ENCODE measurements around the gene TAF6. TPM values are rescaled to one million over a fixed set of nuclear protein-coding genes. Genes with fewer than 3 reads are reported as not detected.

Gene TAF6
- total RNA-seq, 1 experiment from 2014 or later, result 47.2 TPM

DNA sequence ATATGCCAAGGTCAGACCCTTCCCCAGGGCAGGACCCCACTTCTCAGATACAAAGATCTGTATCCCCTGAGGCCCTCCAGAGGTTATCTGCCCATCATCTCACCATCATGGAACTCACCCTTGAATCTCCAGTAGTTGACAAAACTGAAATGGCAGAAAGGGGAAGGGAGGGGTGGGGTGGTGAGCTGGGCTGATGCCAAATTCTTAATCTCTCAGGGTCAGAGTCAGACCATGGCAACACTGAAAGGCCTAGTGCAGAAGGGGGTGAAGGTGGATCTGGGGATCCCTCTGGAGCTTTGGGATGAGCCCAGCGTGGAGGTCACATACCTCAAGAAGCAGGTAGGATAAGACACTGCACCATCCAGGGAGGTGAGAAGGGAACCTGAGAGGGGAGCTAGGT lies 3.4 kb upstream of the TAF6 start:
- no peak overlapping the region for H3K27ac Mint-ChIP-seq (ENCODE audit: low read depth, unreplicated experiment)
- no peaks in the 10 kb centered on the region for H3K27me3 Mint-ChIP-seq (ENCODE audit: insufficient read depth, unreplicated experiment)
- DNase-seq (ENCODE audit: unreplicated experiment), result no peak
- BruUV-seq (replicated peaks), result no TSS peak
- H3K4me3 Mint-ChIP-seq (ENCODE audit: unreplicated experiment), result no peak overlapping the region
- TF ChIP-seq, protein P1, sequence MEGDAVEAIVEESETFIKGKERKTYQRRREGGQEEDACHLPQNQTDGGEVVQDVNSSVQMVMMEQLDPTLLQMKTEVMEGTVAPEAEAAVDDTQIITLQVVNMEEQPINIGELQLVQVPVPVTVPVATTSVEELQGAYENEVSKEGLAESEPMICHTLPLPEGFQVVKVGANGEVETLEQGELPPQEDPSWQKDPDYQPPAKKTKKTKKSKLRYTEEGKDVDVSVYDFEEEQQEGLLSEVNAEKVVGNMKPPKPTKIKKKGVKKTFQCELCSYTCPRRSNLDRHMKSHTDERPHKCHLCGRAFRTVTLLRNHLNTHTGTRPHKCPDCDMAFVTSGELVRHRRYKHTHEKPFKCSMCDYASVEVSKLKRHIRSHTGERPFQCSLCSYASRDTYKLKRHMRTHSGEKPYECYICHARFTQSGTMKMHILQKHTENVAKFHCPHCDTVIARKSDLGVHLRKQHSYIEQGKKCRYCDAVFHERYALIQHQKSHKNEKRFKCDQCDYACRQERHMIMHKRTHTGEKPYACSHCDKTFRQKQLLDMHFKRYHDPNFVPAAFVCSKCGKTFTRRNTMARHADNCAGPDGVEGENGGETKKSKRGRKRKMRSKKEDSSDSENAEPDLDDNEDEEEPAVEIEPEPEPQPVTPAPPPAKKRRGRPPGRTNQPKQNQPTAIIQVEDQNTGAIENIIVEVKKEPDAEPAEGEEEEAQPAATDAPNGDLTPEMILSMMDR (IDR thresholded peaks at IDR 0.05; ENCODE audit: unreplicated experiment), result no peak
- H3K4me1 Mint-ChIP-seq (ENCODE audit: insufficient read depth, unreplicated experiment), result peaks cover 7% of the 10 kb centered on the region
- CTCF ChIA-PET, result no interaction called here
- intact Hi-C loops (cut with micrococcal nuclease), result no loop called here
- POLR2A ChIA-PET, result interaction anchor here (0.6 to 5.3 kb wide), 3 partner anchors 21 to 51 kb away, joined by 3 to 47 read pairs (median 3); partner anchors contain the start of genes AP4M1 and MCM7
- no peaks in the 10 kb centered on the region for H3K9me3 Mint-ChIP-seq (ENCODE audit: unreplicated experiment)
- peaks cover 5% of the 10 kb centered on the region for H3K36me3 Mint-ChIP-seq (ENCODE audit: insufficient read depth, unreplicated experiment)

DNA sequence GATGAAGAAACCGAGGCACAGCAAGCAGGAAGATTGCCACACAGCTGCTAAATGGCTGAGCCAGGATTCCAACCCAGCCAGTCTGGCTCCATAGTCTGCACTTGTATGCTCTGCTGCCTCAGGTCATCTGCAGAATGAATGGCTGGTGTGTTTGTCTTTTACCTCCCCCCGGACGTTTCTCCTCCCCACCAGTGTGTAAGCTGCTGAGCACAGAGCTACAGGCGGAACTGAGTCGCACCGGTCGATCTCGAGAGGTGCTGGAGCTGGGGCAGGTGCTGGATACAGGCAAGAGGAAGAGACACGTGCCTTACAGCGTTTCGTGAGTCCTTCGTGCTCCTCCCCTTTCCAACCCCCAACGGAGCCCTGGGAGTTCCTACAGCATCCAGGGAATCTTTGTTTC lies 2.9 kb upstream of the TAF6 start:
- Mint-ChIP-seq H3K27ac (ENCODE audit: low read depth, unreplicated experiment) (no peak overlapping the region), H3K4me1 (ENCODE audit: insufficient read depth, unreplicated experiment) (peaks cover 7% of the 10 kb centered on the region), H3K9me3 (ENCODE audit: unreplicated experiment) (no peaks in the 10 kb centered on the region), H3K27me3 (ENCODE audit: insufficient read depth, unreplicated experiment) (no peaks in the 10 kb centered on the region), H3K36me3 (ENCODE audit: insufficient read depth, unreplicated experiment) (peaks cover 5% of the 10 kb centered on the region), H3K4me3 (ENCODE audit: unreplicated experiment) (no peak overlapping the region)
- DNase-seq (ENCODE audit: unreplicated experiment), result no peak
- TF ChIP-seq, protein P1 (IDR thresholded peaks at IDR 0.05; ENCODE audit: unreplicated experiment), result no peak
- intact Hi-C loops (cut with micrococcal nuclease), result no loop called here
- no TSS peak for BruUV-seq (replicated peaks)
- ChIA-PET CTCF (no interaction called here), POLR2A (interaction anchor here (0.6 to 5.3 kb wide), 3 partner anchors 8 to 50 kb away, joined by 3 to 47 read pairs (median 3); partner anchors contain the start of genes AP4M1 and MCM7)

DNA sequence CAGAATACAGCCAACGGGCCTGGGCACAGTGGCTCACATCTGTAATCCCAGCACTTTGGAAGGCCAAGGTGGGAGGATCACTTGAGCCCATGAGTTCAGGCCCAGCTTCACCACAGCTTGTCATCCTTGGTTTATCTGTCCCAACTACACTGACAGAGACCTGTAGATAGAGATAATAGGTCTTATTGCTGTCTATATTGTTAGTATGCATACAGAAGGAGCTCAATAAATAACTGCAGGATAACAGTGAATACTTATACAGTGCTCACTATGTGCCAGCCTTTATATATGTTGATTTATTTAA lies 1.5 kb upstream of the TAF6 start:
- CTCF ChIA-PET, result interaction anchor here (0.7 kb wide), 1 partner anchor 23 kb away, joined by 3 read pairs; no protein-coding TSS in a partner anchor
- Mint-ChIP-seq H3K27me3 (ENCODE audit: insufficient read depth, unreplicated experiment) (no peaks in the 10 kb centered on the region), H3K27ac (ENCODE audit: low read depth, unreplicated experiment) (peak overlapping the region; percentile 9)

DNA sequence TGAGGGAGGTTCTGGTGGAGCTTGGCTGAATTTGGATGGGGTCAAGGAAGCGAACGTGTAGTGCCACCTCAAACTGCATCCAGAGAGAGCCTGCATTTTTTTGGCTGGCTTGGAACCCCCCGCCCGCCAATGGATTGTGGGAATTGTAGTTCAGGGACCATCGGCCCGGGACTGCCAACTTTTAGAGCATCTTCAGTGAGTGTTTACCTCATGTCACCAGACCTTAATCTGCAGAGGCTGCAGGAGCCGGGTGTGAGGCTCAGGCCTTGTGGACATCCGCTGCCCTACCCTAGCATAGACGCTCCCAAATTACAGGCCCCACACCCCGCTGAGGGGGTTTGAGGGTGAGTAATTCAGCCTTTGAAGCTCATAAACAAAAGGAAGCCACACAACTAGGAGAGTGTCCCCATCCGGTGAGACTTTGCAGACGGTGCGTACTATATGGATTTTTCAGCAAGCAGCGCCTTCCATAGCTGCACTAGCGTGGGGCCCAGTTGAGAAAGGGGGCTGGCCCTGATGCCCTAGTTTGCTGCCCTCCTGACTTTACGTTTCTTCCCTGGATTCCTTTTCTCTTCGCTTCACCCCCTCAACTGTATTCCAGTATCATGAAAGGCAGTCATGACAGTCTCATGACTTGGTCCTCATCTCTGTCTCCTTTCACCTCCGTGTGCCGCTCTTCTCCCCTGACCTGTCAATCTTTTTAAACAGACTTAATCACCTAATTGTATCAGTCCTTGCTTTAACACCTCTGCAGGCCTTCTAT lies 993 bp upstream of the TAF6 start:
- peak; percentile 46 for DNase-seq (ENCODE audit: unreplicated experiment)
- H3K9me3 Mint-ChIP-seq (ENCODE audit: unreplicated experiment), result no peaks in the 10 kb centered on the region
- intact Hi-C loops (cut with micrococcal nuclease), result loop anchor here (1.0 kb wide), 1 partner anchor 19 kb away; the partner anchor contains the start of genes AP4M1 and MCM7
- peaks cover 12% of the 10 kb centered on the region for H3K36me3 Mint-ChIP-seq (ENCODE audit: insufficient read depth, unreplicated experiment)
- TF ChIP-seq, protein P1 (IDR thresholded peaks at IDR 0.05; ENCODE audit: unreplicated experiment), result no peak
- BruUV-seq (replicated peaks), result no TSS peak
- H3K4me3 Mint-ChIP-seq (ENCODE audit: unreplicated experiment), result peak overlapping the region; percentile 98
- H3K27ac Mint-ChIP-seq (ENCODE audit: low read depth, unreplicated experiment), result peak overlapping the region; percentile 99
- no peaks in the 10 kb centered on the region for H3K27me3 Mint-ChIP-seq (ENCODE audit: insufficient read depth, unreplicated experiment)
- peaks cover 7% of the 10 kb centered on the region for H3K4me1 Mint-ChIP-seq (ENCODE audit: insufficient read depth, unreplicated experiment)
- ChIA-PET CTCF (interaction anchor here (0.6 to 0.7 kb wide), 2 partner anchors 13 to 23 kb away, joined by 3 read pairs; no protein-coding TSS in a partner anchor), POLR2A (interaction anchor here (1.0 to 2.5 kb wide), 5 partner anchors 19 to 38 kb away, joined by 3 to 18 read pairs (median 5); partner anchors contain the start of genes AP4M1, COPS6, LAMTOR4 and MCM7)

More for the DNA sequence above, 1.5 kb upstream of the TAF6 start:
- peak overlapping the region; percentile 98 for H3K4me3 Mint-ChIP-seq (ENCODE audit: unreplicated experiment)
- POLR2A ChIA-PET, result interaction anchor here (0.5 to 2.5 kb wide), 6 partner anchors 20 to 562 kb away, joined by 3 to 18 read pairs (median 5); partner anchors contain the start of genes AP4M1, COPS6, LAMTOR4 and MCM7
- H3K36me3 Mint-ChIP-seq (ENCODE audit: insufficient read depth, unreplicated experiment), result peaks cover 11% of the 10 kb centered on the region
- BruUV-seq (replicated peaks), result no TSS peak
- TF ChIP-seq, protein P1 (IDR thresholded peaks at IDR 0.05; ENCODE audit: unreplicated experiment), result no peak
- no peaks in the 10 kb centered on the region for H3K9me3 Mint-ChIP-seq (ENCODE audit: unreplicated experiment)
- H3K4me1 Mint-ChIP-seq (ENCODE audit: insufficient read depth, unreplicated experiment), result peaks cover 7% of the 10 kb centered on the region
- intact Hi-C loops (cut with micrococcal nuclease), result no loop called here
- no peak for DNase-seq (ENCODE audit: unreplicated experiment)

All from MCF 10A (cell line).